Hematopoietic multipotent progenitor cell treated with erythropoietin and hydrocortisone succinate and interleukin-3 and kit ligand, for 15 days (in vitro differentiated cells): ENCODE results near the gene PTH2.

Experiments used
- DNase-seq: peaks from one replicate; pipeline ENCODE4 v3.0.0-alpha.2; 2015; ENCODE audit warnings: low spot score

Gene PTH2

DNA sequence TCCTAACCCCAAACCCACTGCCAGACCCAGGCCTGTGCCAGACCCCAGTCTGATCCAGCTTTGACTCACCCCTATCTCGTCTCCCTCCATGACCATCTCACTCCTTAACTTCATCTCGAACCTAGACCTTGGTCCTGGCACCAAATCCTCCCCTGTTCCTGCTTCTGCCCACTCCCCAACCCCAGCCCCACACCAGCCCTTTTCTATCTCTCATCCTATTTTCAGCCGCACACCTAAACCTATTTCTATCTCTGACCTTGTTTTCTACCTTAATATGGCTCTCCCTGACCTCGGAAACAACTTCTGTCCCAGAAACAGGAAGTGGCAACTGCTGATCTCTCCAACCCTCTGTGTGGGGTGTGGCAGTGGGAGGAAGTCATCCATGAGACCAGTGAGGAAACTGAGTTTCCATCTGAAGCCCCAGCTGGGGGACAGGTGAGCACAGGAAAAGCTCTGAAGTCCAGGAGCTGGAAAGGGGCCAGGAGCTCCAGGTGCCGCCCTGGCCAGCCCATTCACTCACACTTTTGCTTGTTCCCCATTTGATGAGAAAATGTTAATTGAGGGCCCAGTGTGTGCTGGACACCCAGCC lies 13.7 kb downstream of the PTH2 start:
- DNase-seq = no peak

DNA sequence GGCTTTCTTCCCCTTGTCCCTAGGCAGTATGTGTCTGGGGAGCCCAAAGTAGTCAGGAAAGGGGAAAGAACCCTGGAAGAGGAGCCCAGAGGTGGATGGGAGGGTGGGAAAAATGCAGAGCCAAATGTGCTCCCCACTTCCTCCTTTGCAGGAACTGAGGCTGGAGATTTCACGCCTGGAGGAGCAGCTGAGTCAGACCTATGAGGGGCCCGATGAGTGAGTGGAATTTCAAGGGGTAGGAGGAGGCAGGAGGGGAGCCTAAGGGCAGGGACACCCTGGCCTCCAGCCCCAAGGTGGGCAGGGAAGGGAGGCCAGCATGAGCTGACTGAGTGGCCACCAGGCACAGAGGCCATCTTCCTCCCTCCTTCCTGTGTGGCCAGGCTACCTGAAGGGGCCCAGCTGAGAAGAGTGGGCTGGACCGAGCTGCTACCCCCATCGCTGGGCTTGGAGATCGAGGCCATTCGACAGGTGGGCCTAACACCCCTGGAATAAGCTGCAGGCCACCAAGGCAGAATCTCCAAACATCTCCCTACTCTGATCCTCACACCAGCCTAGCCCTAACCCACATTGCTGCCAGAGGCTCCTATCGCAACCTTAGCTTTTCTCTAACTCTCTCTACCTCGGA lies 14.3 kb downstream of the PTH2 start:
- DNase-seq = no peak

DNA sequence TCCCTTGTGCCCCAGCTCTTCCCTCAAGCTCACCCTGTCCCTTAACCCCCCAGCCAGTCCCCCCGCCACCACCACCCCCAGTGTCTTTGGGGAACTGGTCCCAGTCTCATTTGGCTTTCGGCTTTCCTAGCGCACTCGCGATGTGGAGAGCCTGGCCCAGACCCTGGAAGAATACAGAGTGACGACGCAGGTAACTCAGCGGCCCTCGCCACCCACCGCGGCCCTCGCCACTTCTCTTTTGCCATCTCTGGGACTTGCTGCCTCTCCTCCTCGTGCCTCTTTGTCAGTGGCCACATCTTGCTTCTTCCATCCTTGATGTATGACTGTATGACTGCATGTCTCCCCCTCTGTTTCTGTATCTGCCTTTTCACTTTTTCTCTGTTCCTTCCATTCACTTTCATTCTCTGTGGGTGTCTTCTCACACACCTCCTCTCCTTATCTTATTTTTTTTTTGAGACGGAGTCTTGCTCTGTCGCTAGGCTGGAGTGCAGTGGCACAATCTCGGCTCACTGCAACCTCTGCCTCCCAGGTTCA lies 15.7 kb downstream of the PTH2 start:
- DNase-seq = no peak

DNA sequence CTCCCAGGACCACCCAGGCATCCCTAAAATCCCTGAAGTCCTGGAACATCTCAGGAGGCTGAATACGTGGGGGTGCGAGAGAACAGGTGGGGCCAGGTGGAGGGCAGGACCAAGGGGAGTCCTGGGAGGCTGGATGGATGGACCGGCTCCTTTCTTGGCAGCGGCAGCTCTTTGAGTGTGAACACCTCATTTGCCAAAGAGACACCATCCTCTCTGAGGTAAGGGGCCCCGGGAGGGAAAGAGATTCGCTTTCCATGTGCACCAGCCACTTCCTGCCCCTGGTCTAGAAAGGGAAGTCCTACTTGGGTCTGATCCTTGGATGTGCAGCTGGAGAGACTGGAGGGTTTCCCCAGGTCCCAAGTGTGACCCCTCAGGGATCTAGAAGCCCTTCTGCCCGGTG lies 16.2 kb downstream of the PTH2 start:
- no peak for DNase-seq

DNA sequence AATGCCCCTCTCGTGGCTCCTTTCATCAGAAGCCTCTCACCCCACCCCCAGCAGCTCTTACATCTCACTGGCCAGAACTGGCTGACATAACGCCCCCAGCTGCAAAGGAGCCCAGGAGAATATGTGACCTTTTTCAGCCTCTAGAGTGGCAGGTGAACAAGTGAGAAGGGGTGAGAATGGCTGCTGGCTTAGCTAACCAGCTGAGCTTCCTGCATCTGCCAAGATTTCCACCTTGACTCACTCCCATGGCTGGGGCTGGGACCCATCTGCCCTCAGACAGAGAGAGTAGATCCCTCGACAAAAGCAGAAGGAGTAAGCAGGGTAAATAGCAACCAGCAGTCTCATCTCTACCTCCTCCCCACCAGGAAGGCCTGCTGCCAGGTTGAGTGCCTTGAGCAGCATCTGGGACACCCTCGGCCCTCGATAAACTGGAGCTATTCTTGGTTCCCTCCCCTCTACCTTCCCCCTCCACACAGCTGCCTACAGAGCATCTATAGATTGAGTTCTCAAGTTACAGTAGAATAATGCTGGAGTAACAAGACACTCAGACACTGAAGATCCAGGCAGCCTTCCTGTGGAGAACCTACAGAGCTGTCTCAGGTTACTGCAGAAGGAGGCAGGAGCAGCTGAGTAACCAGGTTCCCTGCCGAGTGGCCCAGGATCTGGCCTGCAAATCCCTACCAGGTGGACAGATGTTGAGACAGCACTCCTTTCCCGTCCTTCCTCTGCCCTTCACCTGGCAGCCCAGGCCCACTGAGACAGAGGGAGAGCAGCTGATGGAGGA lies 19.6 kb downstream of the PTH2 start:
- no peak for DNase-seq

DNA sequence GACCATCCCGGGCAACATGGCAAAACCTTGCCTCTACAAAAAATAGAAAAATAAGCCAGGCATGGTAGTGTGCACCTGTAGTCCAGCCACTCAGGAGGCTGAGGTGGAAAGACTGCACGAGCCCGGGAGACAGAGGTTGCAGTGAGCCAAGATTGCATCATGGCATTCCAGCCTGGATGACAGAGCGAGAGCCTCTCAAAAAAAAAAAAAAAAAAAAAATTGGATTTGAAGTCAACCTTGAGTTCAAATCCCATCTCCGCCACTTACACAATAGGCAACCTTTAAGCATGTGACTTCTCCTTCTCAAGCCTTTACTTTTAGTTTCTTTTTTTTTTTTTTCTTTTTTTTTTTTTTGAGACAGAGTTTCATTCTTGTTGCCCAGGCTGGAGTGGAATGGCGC lies 23.2 kb downstream of the PTH2 start:
- no peak for DNase-seq

DNA sequence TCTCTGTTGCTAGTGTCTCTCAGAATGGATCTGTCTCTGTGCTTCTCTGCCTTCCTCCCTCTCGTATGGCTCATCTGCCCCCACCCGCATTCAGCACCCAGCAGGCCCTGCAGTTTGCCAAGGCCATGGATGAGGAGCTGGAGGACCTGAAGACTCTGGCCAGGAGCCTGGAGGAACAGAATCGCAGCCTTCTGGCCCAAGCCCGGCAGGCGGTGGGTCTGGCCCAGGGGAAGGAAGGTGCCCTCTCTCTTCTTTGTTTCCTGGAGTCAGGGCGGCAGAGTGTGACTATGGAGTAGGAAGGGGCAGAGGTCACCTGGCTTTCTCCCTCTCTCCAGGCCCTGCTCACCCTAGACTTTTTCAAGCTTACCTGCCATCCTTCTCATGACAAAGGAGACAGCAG lies 24.3 kb downstream of the PTH2 start:
- DNase-seq = no peak

DNA sequence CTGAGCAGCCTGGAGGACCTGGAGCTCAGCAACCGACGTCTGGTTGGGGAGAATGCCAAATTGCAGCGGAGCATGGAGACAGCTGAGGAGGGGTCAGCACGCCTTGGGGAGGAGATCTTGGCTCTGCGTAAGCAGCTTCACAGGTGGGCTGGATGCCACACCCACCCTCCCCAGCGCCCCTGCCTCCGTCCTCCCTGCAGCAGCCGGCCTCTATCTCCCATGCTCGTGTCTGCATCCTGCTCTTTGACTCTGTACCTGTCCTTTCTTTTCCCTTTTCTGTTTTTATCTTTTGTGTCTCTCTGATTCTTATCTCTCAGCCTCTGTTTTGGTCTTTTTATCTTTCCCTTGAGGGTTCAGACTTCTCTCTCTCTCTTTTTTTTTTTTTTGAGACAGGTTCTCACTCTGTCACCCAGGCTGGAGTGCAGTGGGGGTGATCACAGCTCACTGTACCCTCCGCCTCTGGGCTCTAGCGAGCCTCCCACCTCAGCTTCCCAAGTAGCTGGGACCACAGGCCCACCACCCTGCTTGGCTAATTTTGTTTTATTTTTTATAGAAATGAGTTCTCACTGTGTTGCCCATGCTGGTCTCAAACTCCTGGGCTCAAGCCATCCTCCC lies 25.1 kb downstream of the PTH2 start:
- DNase-seq = no peak

DNA sequence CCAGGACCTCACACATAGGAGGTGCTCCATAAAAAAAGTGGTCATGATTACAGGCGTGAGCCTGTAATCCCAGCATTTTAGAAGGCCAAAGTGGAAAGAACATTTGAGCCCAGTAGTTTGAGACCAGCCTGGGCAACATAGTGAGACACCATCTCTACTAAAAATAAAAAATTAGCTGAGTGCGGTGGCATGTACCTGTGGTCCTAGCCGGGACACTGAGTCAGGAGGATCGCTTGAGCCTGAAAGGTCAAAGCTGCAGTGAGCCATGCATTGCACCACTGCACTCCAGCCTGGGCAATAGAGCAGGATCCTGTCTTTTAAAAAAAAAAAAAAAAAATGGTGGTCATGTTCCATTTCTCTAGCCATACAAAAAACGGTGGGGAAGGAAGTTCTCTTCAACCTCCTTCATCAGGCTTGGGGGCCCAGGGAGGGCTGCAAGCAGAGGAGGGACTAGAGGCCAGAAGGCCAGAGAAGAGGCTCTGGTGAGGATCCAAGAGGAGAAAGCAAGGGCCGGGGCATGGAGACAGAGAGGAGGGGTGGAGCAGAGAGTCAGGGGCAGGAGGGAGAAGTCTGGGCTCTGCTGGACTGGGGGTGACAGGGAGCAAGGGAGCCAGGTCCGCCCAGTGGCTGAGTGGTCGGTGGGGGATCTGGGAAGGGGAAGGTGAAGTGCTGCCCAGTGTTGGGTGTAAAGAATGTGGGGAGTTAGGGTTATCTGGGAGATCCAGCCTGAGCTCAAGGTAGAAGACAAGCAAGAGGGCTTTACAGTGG lies 26.3 kb downstream of the PTH2 start:
- no peak for DNase-seq

DNA sequence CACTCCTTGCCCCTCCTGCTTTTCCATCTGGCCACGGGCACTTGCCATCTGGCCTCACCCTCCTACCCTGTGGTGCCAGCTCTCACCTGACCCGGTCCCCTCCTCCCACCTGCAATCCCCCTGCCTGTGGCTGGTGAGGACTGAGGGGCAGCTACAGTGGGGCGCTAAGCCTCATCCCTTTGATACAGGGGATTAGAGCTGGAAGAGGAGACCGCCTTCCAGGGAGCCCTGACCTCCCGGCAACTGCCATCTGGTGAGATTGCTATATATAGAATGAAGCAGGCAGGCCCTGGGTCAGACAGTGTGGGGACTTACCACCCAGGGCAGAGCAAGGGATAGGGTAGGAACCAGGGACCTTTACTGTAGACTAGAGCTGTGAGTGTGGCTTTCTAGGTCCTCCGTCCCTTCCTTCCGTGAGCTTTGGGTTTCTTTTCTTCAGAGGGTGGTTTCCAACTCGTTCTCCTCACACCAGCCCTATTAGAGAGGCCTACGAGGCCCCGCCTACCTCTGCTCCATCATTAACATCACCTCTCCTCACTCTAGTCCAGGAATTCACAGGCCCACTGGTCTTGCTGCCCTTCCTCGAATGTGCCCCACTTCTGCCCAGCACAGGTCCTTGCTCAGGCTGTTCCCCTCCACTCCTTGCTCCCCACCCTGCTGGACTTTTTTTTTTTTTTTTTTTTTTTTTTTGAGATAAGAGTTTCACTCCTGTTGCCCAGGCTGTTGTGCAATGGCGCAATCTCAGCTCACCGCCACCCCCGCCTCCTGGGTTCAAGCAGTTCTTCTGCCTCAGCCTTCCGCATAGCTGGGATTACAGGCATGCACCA lies 27.4 kb downstream of the PTH2 start:
- DNase-seq = no peak

DNA sequence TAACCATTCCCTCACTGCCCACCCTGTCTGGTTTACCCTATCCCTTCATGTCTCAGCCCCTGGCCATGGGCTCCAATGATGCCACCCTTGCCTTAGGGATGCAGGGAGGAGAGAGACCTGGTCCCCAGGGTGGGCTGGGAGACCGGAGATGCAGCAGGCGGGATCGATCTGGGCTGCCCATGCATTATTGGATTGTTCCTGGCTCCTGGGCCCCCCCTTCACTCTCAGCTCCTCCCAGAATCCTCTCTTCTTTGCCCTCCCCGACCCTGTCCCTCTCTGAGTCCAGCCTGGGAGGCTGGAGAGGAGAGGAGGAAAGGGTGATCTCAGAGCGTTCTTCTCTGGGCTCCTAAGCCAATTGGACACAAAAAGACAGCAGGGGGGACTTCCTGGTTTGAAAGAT lies 29.4 kb downstream of the PTH2 start:
- DNase-seq = no peak

DNA sequence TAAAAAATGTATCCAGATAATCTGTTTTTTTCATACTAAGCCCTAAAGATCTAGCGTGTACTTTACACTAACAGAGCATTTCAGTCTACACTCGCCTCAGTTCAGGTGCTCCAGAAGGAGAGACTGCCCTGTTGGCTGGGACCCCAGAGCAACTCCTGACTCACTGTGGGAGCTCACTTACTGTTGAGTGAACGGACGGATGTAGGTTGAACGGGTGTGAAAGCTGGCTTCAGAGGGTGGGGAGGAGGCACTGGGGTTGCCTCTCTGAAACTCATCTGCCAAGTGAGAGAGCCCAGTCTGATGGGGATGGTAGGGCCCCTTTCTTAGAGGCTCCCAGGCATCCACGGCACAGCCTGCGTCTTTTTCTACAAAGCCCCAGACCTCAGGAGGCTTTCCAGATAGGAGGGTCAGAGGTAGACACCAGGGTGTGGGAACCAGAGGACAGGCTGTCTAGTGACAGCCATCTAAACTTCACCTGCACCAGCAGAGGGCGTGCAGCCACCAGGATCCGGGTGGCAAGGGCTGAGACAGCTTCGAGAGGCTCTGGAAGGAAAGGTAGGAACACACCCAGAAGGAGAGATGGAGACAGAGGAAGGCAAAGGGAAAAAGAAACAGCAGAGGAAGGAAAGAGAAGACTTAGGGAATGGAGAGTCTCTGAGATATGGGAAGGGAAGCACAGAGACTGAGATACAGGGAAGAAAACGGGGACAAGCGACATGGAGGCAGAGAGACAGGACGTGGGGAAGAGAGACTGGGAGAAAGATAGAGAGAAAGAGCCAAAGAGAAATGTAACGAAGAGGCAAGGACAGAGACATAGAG lies 31.5 kb downstream of the PTH2 start:
- DNase-seq = peak; percentile 68

DNA sequence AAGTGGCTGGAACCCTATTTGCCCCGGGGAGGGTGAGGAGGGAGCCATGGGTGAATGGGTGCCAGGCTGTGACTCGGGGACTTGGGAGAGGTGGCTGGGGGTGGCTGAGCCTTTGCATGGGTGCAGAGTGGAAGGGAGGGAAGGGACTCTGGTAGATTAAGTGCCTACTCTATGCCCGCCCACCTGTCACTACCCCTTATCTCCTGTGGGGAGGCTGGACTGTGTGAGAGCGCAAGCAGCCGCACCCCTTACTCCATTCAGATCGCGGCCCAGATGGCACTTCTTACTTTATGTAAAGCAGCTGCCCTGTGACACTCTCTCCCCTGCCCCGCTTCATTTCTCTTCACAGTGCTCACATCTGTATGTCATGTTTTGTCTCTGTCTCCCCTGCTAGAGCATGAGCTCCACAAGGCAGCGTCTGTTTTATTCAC lies 32.3 kb downstream of the PTH2 start:
- DNase-seq = peak; percentile 20

DNA sequence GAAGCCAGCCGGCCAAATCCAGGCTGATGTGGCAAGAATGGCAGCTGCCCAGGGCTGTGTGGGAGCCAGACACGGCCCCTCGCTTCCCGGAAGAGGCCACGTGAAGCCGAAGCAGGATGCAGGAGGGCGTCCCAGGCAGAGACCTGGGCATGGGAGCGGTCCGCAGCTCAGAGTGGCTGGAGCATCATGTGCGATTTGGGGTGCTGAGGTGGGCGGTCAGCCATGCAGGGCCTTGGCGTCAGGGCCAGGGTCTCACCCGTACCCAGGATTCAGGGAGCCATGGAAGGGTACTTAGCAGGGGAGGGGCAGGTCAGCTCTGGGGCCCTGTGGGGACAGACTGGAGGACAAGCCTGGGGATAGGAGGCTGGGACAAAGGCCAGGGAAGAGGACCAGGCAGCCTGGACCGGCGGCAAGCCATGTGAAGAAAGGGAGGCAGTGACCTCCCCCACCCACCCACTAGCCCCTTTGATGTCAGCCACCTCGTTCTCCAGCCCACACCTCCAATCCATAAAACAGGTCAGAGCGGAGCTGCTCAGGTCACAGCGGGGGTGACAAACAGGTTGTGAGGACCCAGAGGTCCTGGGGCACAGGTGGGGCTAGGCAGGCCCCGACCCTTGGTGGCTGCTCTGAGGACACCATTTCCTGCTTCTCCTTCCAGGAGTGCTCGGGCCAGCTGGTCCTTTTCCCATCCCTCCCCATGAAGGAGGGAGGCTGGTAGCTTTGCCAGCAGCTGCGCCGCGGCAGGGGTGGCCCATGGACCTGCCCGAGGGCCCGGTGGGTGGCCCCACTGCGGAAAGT lies 32.9 kb downstream of the PTH2 start:
- no peak for DNase-seq

DNA sequence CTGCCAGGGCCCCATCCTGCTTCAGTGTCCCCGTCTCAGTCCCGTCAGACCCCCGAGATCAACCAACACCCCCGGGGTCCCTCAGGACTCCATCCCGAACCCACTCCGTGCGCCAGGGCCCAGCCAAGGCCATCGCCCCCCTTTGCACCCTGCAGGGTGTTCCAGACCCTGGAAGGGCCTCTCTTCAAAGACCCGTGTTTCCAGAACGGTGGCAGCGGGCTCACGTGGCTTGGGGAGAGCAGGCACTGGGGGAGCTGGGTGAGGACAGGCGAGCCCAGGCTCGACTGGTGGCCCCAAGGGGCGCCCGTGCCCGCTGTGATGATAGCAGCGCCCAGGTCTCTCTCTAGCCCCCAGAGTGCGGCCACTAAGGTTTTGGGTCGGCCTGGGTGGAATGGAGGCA lies 33.8 kb downstream of the PTH2 start:
- DNase-seq = no peak

DNA sequence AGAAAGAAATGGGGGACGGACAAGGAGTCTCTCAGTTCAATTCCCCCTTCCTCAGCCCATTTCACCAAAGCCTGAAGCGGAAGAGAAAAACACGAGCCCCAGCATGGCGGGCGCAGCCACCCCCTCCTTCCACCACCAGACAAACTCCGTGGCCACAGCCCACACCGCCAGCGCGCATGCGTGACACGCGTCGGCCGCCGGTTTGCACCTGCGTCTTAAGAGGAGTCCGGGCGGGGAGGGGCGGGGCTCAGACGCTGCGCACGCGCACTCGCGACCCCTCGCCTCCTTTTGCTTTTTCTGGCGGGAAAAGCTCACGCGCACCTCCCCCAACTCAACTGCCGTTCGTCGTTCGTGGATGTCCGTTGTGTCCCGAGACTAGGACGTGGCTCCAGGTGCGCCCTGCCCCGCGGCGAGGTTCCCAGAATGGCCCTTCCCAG lies 35.3 kb downstream of the PTH2 start, which contains the start of gene KASH5:
Gene KASH5 (plus strand): TSS at position 314 of the 437 bp plus-strand sequence. CDS start 2,635 bp downstream, outside the sequence.
- peak; percentile 70 for DNase-seq

DNA sequence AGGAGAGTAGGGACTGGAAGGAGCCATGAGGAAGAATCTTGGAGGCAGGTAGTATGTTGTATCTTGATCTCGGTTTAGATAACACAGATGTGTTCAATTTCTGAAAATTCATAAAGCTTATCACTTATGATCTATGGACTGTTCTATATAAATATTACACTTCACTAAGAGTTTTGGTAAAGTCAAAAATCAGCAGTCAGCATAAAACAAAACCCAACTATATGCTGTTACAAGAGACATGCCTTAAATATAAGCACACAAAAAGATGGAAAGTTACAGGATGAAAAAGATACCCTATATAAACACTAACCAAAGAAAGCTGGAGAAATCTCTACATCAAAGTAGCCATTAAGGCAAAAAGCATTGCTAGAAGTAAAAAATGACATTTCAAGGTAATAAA lies 39.6 kb downstream of the PTH2 start:
- no peak for DNase-seq

DNA sequence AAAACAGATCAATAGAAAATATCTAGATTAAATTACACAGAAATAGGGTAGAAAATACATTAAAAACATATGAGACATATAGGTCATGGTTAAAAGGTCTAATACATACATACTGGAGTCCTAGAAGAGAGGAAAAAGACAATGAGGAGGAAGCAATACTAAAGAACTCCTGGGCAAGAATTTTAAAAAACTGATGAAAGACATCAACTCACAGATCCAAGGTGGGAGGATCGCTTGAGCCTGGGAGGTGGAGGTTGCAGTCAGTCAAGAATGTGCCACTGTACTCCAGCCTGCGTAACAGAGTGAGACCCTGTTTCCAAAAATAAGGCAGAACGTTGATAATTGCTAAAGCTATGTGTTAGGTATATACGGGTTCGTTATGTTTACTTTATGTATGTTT lies 40.6 kb downstream of the PTH2 start:
- DNase-seq = no peak

DNA sequence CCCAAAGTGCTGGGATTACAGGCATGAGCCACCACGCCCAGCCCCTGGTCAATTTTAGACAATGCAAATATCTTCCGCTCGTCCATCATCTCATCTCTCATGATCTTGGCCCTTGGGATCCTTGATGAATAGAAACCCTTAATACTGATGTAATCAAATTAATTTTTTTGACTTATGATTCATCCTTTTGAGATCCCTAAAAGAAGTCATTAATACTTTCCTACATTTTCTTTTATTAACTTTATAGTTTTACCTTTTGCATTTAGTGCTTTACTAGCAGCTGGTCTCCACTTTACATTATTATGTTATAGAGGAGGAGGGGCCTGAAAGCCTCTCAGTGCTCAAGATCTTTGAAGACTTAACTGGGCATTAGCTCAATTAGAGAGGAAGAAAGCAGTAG lies 42.9 kb downstream of the PTH2 start:
- DNase-seq = no peak
